ENCODE results near the gene CEP162.

GRCh38 chr6:84089081-84089480, 138.4 kb downstream of the CEP162 start:
- no peak for TF ChIP-seq CTCF (IDR thresholded peaks at IDR 0.05; ENCODE audit: insufficient read depth, low read length, poor library complexity, severe bottlenecking)
- no peak for TF ChIP-seq EZH2phosphoT487 (conservative IDR thresholded peaks at IDR 0.05; ENCODE audit: low read length)
